ENCODE results near the gene ITGB5. TPM values are rescaled to one million over a fixed set of nuclear protein-coding genes. Genes with fewer than 3 reads are reported as not detected.
A peak's percentile ranks its signal among the peaks of the same experiment; 100 is the strongest.

Gene ITGB5
- polyA plus RNA-seq, 2 of the 4 experiments (the other 2 are of a cell fraction): 201 to 260 TPM

- peak overlapping the region; percentile 39 for H3K4me2 ChIP-seq
- WGBS (ENCODE audit: missing lambda C conversion rate): 14% methylated on average over 3 of the region's 3 CpGs
- DNase-seq (ENCODE audit: low read depth in 1 of 2, low spot score in 1 of 2): no peak
- TF ChIP-seq SREBF2 (IDR thresholded peaks at IDR 0.05) (no peak), CEBPB (IDR thresholded peaks at IDR 0.05) (no peak), CBX8 (IDR thresholded peaks at IDR 0.05) (no peak), TP53 (CRISPR knock-in tag; IDR thresholded peaks at IDR 0.05) (no peak), FOSL2 (IDR thresholded peaks at IDR 0.05) (no peak), FOSL2 (CRISPR knock-in tag; IDR thresholded peaks at IDR 0.05) (no peak; the same call in 1 of the 2 replicates), KDM5A (IDR thresholded peaks at IDR 0.05) (no peak)
- no peak overlapping the region for H3K4me3 ChIP-seq
- no peak for FAIRE-seq
- H3K4me1 ChIP-seq: peaks cover 54% of the 10 kb centered on the region
- no peaks in the 10 kb centered on the region for H3K9me3 ChIP-seq
- POLR2A ChIA-PET: interaction anchor here (1.1 to 1.8 kb wide), 3 partner anchors 11 to 75 kb away, joined by 4 read pairs; partner anchors contain the start of gene ITGB5
- peak; percentile 51 to 62; a peak in 4 of 6 replicates for ATAC-seq
- CTCF ChIA-PET: interaction anchor here (0.6 to 3.6 kb wide), 12 partner anchors 9 to 101 kb away, joined by 3 to 21 read pairs (median 7); no protein-coding TSS in a partner anchor
- peak overlapping the region; percentile 52 to 81 for H3K27ac ChIP-seq
Measured at GRCh38 chr3:124826703-124827102, 60.5 kb downstream of the ITGB5 start.

- POLR2A ChIA-PET: interaction anchor here (0.9 kb wide), 1 partner anchor 63 kb away, joined by 5 read pairs; the partner anchor contains the start of gene ITGB5
- Histone ChIP-seq H3K4me1 (peaks cover 45% of the 10 kb centered on the region), H3K4me2 (peak overlapping the region; percentile 11), H3K27ac (peak overlapping the region in 1 of 2 experiments; percentile 44; a peak in 1 of 6 replicates), H3K4me3 (no peak overlapping the region), H3K9me3 (no peaks in the 10 kb centered on the region)
- CTCF ChIA-PET: interaction anchor here (1.0 to 1.2 kb wide), 2 partner anchors 53 to 77 kb away, joined by 4 read pairs; no protein-coding TSS in a partner anchor
- ATAC-seq (no peak), FAIRE-seq (peak; percentile 13), DNase-seq (ENCODE audit: low read depth in 1 of 2, low spot score in 1 of 2) (no peak)
- TF ChIP-seq SREBF2 (IDR thresholded peaks at IDR 0.05) (no peak), GATA3 (IDR thresholded peaks at IDR 0.05; ENCODE audit: borderline replicate concordance) (peak; percentile 63; the same call in 1 of the 2 replicates)
- 71% methylated on average over 4 of the region's 4 CpGs for WGBS (ENCODE audit: missing lambda C conversion rate)
Measured at GRCh38 chr3:124824286-124824915, 62.8 kb downstream of the ITGB5 start.

GRCh38 chr3:124823648-124824047 lies 63.5 kb downstream of the ITGB5 start:
- Histone ChIP-seq H3K9me3 (no peaks in the 10 kb centered on the region), H3K4me3 (no peak overlapping the region), H3K4me1 (peaks cover 48% of the 10 kb centered on the region), H3K27ac (0 out of 6 replicates have a peak overlapping the region, but pooled peaks of 1 of the 2 experiments have one; percentile 16), H3K4me2 (no peak overlapping the region)
- no peak for TF ChIP-seq TFCP2L1 (CRISPR knock-in tag; IDR thresholded peaks at IDR 0.05)
- TF ChIP-seq EHMT2 (IDR thresholded peaks at IDR 0.05; ENCODE audit: low read depth): no peak
- no peak for TF ChIP-seq JUNB (IDR thresholded peaks at IDR 0.05)
- no peak for TF ChIP-seq CBX2 (IDR thresholded peaks at IDR 0.05; ENCODE audit: borderline replicate concordance, low read depth)
- no peak for TF ChIP-seq CEBPB (IDR thresholded peaks at IDR 0.05)
- TF ChIP-seq RFX5 (IDR thresholded peaks at IDR 0.05): no peak
- TF ChIP-seq HOXA7 (CRISPR knock-in tag; IDR thresholded peaks at IDR 0.05): no peak
- no peak for TF ChIP-seq FOSL2 (IDR thresholded peaks at IDR 0.05)
- no peak for TF ChIP-seq FOSL2 (CRISPR knock-in tag; IDR thresholded peaks at IDR 0.05)
- TF ChIP-seq ATOH8 (CRISPR knock-in tag; IDR thresholded peaks at IDR 0.05; ENCODE audit: low read depth): no peak
- no peak for TF ChIP-seq ZNF302 (CRISPR knock-in tag; IDR thresholded peaks at IDR 0.05)
- DNase-seq (ENCODE audit: low read depth in 1 of 2, low spot score in 1 of 2) (no peak), FAIRE-seq (no peak), ATAC-seq (no peak)
- POLR2A ChIA-PET: no interaction called here
- CTCF ChIA-PET: interaction anchor here (1.0 to 1.5 kb wide), 4 partner anchors 10 to 78 kb away, joined by 3 to 6 read pairs (median 4); no protein-coding TSS in a partner anchor
- 91% methylated on average over 2 of the region's 2 CpGs for WGBS (ENCODE audit: missing lambda C conversion rate)

- FAIRE-seq: no peak
- H3K4me1 ChIP-seq: peaks cover 46% of the 10 kb centered on the region
- H3K4me2 ChIP-seq: no peak overlapping the region
- H3K9me3 ChIP-seq: no peaks in the 10 kb centered on the region
- ATAC-seq: no peak
- DNase-seq (ENCODE audit: low read depth in 1 of 2, low spot score in 1 of 2): no peak
- H3K27ac ChIP-seq: no peak overlapping the region
- H3K4me3 ChIP-seq: no peak overlapping the region
- WGBS (ENCODE audit: missing lambda C conversion rate): 93% methylated on average over 1 of the region's 1 CpG
- CTCF ChIA-PET: interaction anchor here (1.2 to 2.2 kb wide), 5 partner anchors 10 to 79 kb away, joined by 3 to 6 read pairs (median 6); no protein-coding TSS in a partner anchor
- no peak for TF ChIP-seq BCL3 (IDR thresholded peaks at IDR 0.05)
- no peak for TF ChIP-seq CBX2 (IDR thresholded peaks at IDR 0.05; ENCODE audit: borderline replicate concordance, low read depth)
- no peak for TF ChIP-seq CBX8 (IDR thresholded peaks at IDR 0.05)
- TF ChIP-seq CEBPB (IDR thresholded peaks at IDR 0.05): no peak
- TF ChIP-seq ESRRA (IDR thresholded peaks at IDR 0.05; ENCODE audit: borderline replicate concordance, low read length): no peak
- POLR2A ChIA-PET: no interaction called here
Measured at GRCh38 chr3:124823206-124823605, 64.0 kb downstream of the ITGB5 start.
